ENCODE measurements around the gene HSPA12B. TPM values are rescaled to one million over a fixed set of nuclear protein-coding genes. Genes with fewer than 3 reads are reported as not detected.

Gene HSPA12B
- 0.29 to 0.65 TPM (median 0.44 TPM) in 5 replicates for total RNA-seq (2022; extraction: Qiagen RNA extraction; ENCODE audit: low read depth)

GRCh38 chr20:3732327-3733118 lies at the start of gene HSPA12B:
HSPA12B (plus strand) TSS chr20:3732685; CDS start chr20:3738675, 5,990 bp downstream.

GRCh38 chr20:3712279-3712873 lies 20.1 kb upstream of the HSPA12B start, which contains the start of gene SIGLEC1:
SIGLEC1 (minus strand) TSS chr20:3712600; CDS start chr20:3707128, 5,472 bp downstream.

GRCh38 chr20:3767427-3768341 lies 35.2 kb downstream of the HSPA12B start, which contains the start of gene ADISSP:
ADISSP (minus strand) TSS chr20:3767753; CDS start chr20:3760100, 7,653 bp downstream.

GRCh38 chr20:3781153-3781910 lies 48.8 kb downstream of the HSPA12B start, which contains the start of gene SPEF1:
SPEF1 (minus strand) TSS chr20:3781448; CDS start chr20:3781287, 161 bp downstream.

GRCh38 chr20:3786665-3787323 lies 54.3 kb downstream of the HSPA12B start, which contains the start of gene CENPB:
CENPB (minus strand) TSS chr20:3786740; CDS start chr20:3786483, 257 bp downstream.

GRCh38 chr20:3795511-3796468 lies 63.3 kb downstream of the HSPA12B start, which contains the start of gene CDC25B:
CDC25B (plus strand) TSS chr20:3796310; CDS start chr20:3796532, 222 bp downstream.

Other genes starting within 250 kb of the HSPA12B start
- not detected in 5 replicates for gene GFRA4, start 69.3 kb upstream of the HSPA12B start, total RNA-seq (2022; extraction: Qiagen RNA extraction; ENCODE audit: low read depth)
- 0.05 to 0.13 TPM (median 0.07 TPM) in 3 of 5 replicates, not detected in the others for gene ADAM33, start 50.7 kb upstream of the HSPA12B start, total RNA-seq (2022; extraction: Qiagen RNA extraction; ENCODE audit: low read depth)
- gene SIGLEC1, start 20.1 kb upstream of the HSPA12B start, total RNA-seq (2022; extraction: Qiagen RNA extraction; ENCODE audit: low read depth), result 0.02 to 0.03 TPM in 2 of 5 replicates, not detected in the others
- 104 to 160 TPM (median 155 TPM) in 5 replicates for gene ADISSP, start 35.1 kb downstream of the HSPA12B start, total RNA-seq (2022; extraction: Qiagen RNA extraction; ENCODE audit: low read depth)
- 1.4 to 2.7 TPM (median 2.0 TPM) in 5 replicates for gene SPEF1, start 48.8 kb downstream of the HSPA12B start, total RNA-seq (2022; extraction: Qiagen RNA extraction; ENCODE audit: low read depth)
- gene CENPB, start 54.1 kb downstream of the HSPA12B start, total RNA-seq (2022; extraction: Qiagen RNA extraction; ENCODE audit: low read depth), result 101 to 135 TPM (median 128 TPM) in 5 replicates
- gene CDC25B, start 63.6 kb downstream of the HSPA12B start, total RNA-seq (2022; extraction: Qiagen RNA extraction; ENCODE audit: low read depth), result 212 to 267 TPM (median 253 TPM) in 5 replicates
- gene AP5S1, start 87.9 kb downstream of the HSPA12B start, total RNA-seq (2022; extraction: Qiagen RNA extraction; ENCODE audit: low read depth), result 13.9 to 18.4 TPM (median 16.8 TPM) in 5 replicates
- 17.4 to 24.6 TPM (median 23.0 TPM) in 5 replicates for gene MAVS, start 114.1 kb downstream of the HSPA12B start, total RNA-seq (2022; extraction: Qiagen RNA extraction; ENCODE audit: low read depth)
- 48.5 to 59.2 TPM (median 54.8 TPM) in 5 replicates for gene PANK2, start 156.7 kb downstream of the HSPA12B start, total RNA-seq (2022; extraction: Qiagen RNA extraction; ENCODE audit: low read depth)